ENCODE measurements around the gene TRDN. TPM values are rescaled to one million over a fixed set of nuclear protein-coding genes. Genes with fewer than 3 reads are reported as not detected.

Gene TRDN
- total RNA-seq, 1 donor from 2014 or later, result not detected

- no peak for DNase-seq (ENCODE audit: low spot score)
- no peaks in the 10 kb centered on the region for H3K4me1 Mint-ChIP-seq (ENCODE audit: low read depth)
- no peaks in the 10 kb centered on the region for H3K27me3 Mint-ChIP-seq (ENCODE audit: insufficient read depth)
- intact Hi-C loops (cut with micrococcal nuclease), result no loop called here
- no peak overlapping the region for H3K27ac Mint-ChIP-seq
- H3K9me3 Mint-ChIP-seq, result no peaks in the 10 kb centered on the region
- H3K4me3 Mint-ChIP-seq, result no peak overlapping the region
- no peaks in the 10 kb centered on the region for H3K36me3 Mint-ChIP-seq (ENCODE audit: low read depth)
Observed at GRCh38 chr6:123447315-123447937, 189.3 kb downstream of the TRDN start.

DNA sequence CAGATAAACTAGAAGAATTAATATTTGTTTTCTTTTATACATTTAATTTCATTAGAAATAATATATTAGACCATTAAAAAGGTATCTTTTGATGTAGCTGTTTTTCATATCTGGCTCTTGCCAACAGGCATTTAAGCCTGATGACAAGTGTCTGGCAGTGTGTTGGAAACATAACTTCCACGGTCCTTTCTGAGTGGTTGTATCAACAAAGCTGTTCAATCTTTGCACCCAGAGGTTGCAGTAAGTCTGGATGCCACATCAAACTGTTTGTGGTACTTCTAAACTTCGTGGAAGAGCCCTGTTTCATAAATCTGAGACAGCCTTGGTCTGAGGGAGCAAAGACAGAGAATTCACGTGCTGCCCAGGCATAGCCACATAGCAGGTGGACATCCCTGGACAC, 197.4 kb downstream of the TRDN start:
- no peaks in the 10 kb centered on the region for H3K36me3 Mint-ChIP-seq (ENCODE audit: low read depth)
- no peak overlapping the region for H3K27ac Mint-ChIP-seq

DNA sequence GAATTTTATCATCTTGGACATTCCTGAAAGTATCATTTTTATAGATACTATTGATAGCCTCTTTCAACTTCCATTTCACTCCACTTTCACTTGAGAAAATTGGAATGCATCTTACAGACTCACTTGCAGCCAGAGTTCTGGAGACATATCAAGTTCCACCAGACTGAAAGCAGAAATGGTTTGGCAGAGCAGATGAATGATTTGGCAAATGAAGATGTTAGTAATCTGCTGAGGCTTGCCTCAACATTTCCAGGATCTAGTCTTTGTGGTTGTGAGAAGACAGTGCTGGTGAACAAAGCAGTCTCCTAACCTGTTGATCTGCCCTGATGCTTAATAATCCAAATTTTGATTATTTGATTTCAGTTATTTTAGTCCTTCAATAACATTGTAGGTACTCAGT, 202.6 kb downstream of the TRDN start:
- no peaks in the 10 kb centered on the region for H3K4me1 Mint-ChIP-seq (ENCODE audit: low read depth)
- intact Hi-C loops (cut with micrococcal nuclease), result no loop called here
- no peak for DNase-seq (ENCODE audit: low spot score)
- H3K27me3 Mint-ChIP-seq (ENCODE audit: insufficient read depth), result no peaks in the 10 kb centered on the region
- H3K27ac Mint-ChIP-seq, result no peak overlapping the region
- H3K4me3 Mint-ChIP-seq, result no peak overlapping the region
- no peaks in the 10 kb centered on the region for H3K36me3 Mint-ChIP-seq (ENCODE audit: low read depth)
- H3K9me3 Mint-ChIP-seq, result no peaks in the 10 kb centered on the region

More for the DNA sequence above, 197.4 kb downstream of the TRDN start:
- intact Hi-C loops (cut with micrococcal nuclease), result no loop called here
- no peaks in the 10 kb centered on the region for H3K4me1 Mint-ChIP-seq (ENCODE audit: low read depth)
- no peak overlapping the region for H3K4me3 Mint-ChIP-seq
- no peaks in the 10 kb centered on the region for H3K27me3 Mint-ChIP-seq (ENCODE audit: insufficient read depth)
- no peaks in the 10 kb centered on the region for H3K9me3 Mint-ChIP-seq
- no peak for DNase-seq (ENCODE audit: low spot score)

GRCh38 chr6:123430970-123431369, 205.8 kb downstream of the TRDN start:
- DNase-seq (ENCODE audit: low spot score), result no peak
- Mint-ChIP-seq H3K27me3 (ENCODE audit: insufficient read depth) (no peaks in the 10 kb centered on the region), H3K27ac (no peak overlapping the region), H3K4me3 (no peak overlapping the region), H3K4me1 (ENCODE audit: low read depth) (no peaks in the 10 kb centered on the region), H3K9me3 (no peaks in the 10 kb centered on the region), H3K36me3 (ENCODE audit: low read depth) (no peaks in the 10 kb centered on the region)
- intact Hi-C loops (cut with micrococcal nuclease), result no loop called here

DNA sequence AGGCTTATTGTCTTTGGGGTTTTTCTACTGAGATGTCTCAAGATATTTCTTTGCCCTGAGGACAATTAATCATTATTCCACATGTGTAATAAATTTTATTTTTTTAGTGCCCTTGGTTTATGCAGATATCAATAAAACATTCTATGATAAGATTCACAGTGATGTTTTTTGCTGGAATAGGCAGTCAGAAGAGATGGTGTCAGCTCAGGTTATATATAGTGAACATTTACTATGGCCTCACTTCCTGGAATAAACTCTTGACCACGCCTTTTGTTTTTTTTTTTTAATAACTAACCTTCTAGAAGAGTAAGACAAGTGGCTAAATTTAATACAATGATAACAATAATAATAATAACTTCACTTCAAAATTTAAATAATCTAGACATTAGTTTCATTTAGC, 209.7 kb downstream of the TRDN start:
- intact Hi-C loops (cut with micrococcal nuclease), result no loop called here
- no peaks in the 10 kb centered on the region for H3K9me3 Mint-ChIP-seq
- H3K27ac Mint-ChIP-seq, result no peak overlapping the region
- no peak overlapping the region for H3K4me3 Mint-ChIP-seq
- H3K27me3 Mint-ChIP-seq (ENCODE audit: insufficient read depth), result no peaks in the 10 kb centered on the region
- H3K36me3 Mint-ChIP-seq (ENCODE audit: low read depth), result no peaks in the 10 kb centered on the region
- DNase-seq (ENCODE audit: low spot score), result no peak
- no peaks in the 10 kb centered on the region for H3K4me1 Mint-ChIP-seq (ENCODE audit: low read depth)

DNA sequence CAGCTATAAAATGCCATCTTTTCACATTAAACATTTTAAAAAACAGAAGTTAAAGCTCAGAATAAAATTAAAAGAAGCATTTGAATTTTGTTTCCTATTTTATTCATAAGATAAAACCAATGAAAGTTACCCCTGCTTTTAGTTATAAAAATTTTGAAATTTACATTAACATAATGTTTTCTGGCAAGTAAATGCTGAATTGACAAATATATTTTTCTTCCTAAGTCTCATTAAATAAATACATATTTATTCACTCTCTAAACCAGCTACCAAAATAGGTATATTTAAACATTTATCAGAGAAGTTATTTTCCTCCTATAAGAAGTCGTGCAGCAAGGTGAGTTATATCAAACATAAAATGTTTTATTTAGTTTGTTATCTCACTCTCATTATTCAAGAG, 213.6 kb downstream of the TRDN start:
- no peaks in the 10 kb centered on the region for H3K36me3 Mint-ChIP-seq (ENCODE audit: low read depth)
- no peaks in the 10 kb centered on the region for H3K27me3 Mint-ChIP-seq (ENCODE audit: insufficient read depth)
- H3K4me1 Mint-ChIP-seq (ENCODE audit: low read depth), result no peaks in the 10 kb centered on the region
- no peak overlapping the region for H3K27ac Mint-ChIP-seq
- no peaks in the 10 kb centered on the region for H3K9me3 Mint-ChIP-seq
- intact Hi-C loops (cut with micrococcal nuclease), result no loop called here
- no peak overlapping the region for H3K4me3 Mint-ChIP-seq
- no peak for DNase-seq (ENCODE audit: low spot score)

DNA sequence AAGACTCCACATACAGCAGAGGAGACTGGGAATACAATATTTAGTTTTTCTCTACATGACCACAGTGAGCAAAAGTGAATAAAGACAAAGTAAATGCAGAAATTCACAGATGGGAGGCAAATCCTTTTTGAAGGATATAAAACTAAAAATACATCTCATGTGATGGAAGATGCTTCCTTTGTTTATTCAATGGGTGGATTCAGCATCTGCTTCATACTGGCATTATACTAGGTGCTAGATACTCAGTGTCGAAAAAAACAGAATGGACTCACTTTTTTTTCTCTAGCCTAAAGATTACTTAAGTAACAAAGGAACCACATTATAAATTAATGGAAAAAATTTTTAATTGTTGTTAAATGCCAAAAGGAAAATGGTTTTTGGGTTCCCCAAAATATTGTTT, 216.2 kb downstream of the TRDN start:
- H3K4me3 Mint-ChIP-seq, result no peak overlapping the region
- no peaks in the 10 kb centered on the region for H3K27me3 Mint-ChIP-seq (ENCODE audit: insufficient read depth)
- no peaks in the 10 kb centered on the region for H3K9me3 Mint-ChIP-seq
- no peaks in the 10 kb centered on the region for H3K36me3 Mint-ChIP-seq (ENCODE audit: low read depth)
- no peak for DNase-seq (ENCODE audit: low spot score)
- intact Hi-C loops (cut with micrococcal nuclease), result no loop called here
- no peak overlapping the region for H3K27ac Mint-ChIP-seq
- no peaks in the 10 kb centered on the region for H3K4me1 Mint-ChIP-seq (ENCODE audit: low read depth)

- no peaks in the 10 kb centered on the region for H3K36me3 Mint-ChIP-seq (ENCODE audit: low read depth)
- intact Hi-C loops (cut with micrococcal nuclease), result no loop called here
- H3K9me3 Mint-ChIP-seq, result no peaks in the 10 kb centered on the region
- no peak for DNase-seq (ENCODE audit: low spot score)
- H3K27me3 Mint-ChIP-seq (ENCODE audit: insufficient read depth), result no peaks in the 10 kb centered on the region
- H3K4me3 Mint-ChIP-seq, result no peak overlapping the region
- no peaks in the 10 kb centered on the region for H3K4me1 Mint-ChIP-seq (ENCODE audit: low read depth)
- no peak overlapping the region for H3K27ac Mint-ChIP-seq
Observed at GRCh38 chr6:123418071-123418470, 218.7 kb downstream of the TRDN start.

DNA sequence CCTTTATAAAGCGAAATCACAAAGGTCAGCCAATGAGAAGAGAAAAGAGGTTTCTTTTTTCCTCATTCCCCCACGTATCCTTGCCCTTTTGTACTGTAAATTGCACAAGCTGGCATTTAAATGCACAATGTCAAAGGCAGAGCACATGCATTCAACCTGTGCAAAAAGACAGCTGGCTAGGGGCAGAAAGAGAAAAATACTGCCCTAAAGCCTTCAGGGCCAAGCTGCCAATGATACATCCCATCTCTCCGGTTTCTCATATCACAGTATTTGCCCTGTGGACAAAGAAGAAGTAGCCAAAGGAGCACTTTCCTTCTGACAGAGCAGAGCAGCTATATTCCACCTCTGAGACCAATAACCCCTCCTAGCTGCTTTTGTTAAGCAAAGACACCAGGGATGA, 219.2 kb downstream of the TRDN start:
- Mint-ChIP-seq H3K27me3 (ENCODE audit: insufficient read depth) (no peaks in the 10 kb centered on the region), H3K27ac (no peak overlapping the region), H3K4me1 (ENCODE audit: low read depth) (no peaks in the 10 kb centered on the region), H3K4me3 (no peak overlapping the region), H3K36me3 (ENCODE audit: low read depth) (no peaks in the 10 kb centered on the region), H3K9me3 (no peaks in the 10 kb centered on the region)
- intact Hi-C loops (cut with micrococcal nuclease), result no loop called here
- no peak for DNase-seq (ENCODE audit: low spot score)

DNA sequence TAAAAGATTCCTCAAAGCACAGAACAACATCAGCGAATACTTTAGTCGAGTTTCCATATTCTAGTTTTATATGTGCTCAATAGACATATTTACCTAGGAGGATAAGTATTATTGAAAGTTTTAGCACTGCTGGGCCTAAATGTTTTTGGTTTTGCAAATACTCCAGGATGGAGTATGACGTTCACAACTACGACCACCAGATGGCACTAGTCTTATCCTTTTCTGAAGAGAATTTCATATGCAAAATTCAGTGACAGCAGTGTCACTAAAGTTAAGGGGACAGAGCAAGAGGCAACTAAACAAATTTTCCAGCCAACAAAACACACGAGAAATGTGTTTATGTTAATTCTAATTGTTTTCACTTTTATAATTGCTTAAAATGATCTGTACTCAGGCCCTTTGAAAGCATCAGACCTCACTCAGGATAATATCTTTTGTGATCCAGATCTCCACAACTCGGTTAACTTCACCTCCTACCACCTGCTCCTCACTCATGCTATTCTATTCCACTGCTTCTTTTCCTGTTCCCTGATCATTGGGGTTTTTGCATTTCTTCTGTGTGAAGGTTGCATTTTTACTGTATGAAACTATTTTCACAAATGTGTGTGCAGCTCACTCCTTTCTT, 220.8 kb downstream of the TRDN start:
- H3K4me1 Mint-ChIP-seq (ENCODE audit: low read depth), result no peaks in the 10 kb centered on the region
- no peak overlapping the region for H3K27ac Mint-ChIP-seq
- H3K27me3 Mint-ChIP-seq (ENCODE audit: insufficient read depth), result no peaks in the 10 kb centered on the region
- no peaks in the 10 kb centered on the region for H3K36me3 Mint-ChIP-seq (ENCODE audit: low read depth)
- no peaks in the 10 kb centered on the region for H3K9me3 Mint-ChIP-seq
- intact Hi-C loops (cut with micrococcal nuclease), result no loop called here
- H3K4me3 Mint-ChIP-seq, result no peak overlapping the region
- DNase-seq (ENCODE audit: low spot score), result peak; percentile 4

- Mint-ChIP-seq H3K27me3 (ENCODE audit: insufficient read depth) (no peaks in the 10 kb centered on the region), H3K27ac (no peak overlapping the region), H3K9me3 (no peaks in the 10 kb centered on the region), H3K4me3 (no peak overlapping the region), H3K4me1 (ENCODE audit: low read depth) (no peaks in the 10 kb centered on the region), H3K36me3 (ENCODE audit: low read depth) (no peaks in the 10 kb centered on the region)
- no peak for DNase-seq (ENCODE audit: low spot score)
- intact Hi-C loops (cut with micrococcal nuclease), result no loop called here
Observed at GRCh38 chr6:123404975-123405374, 231.8 kb downstream of the TRDN start.

DNA sequence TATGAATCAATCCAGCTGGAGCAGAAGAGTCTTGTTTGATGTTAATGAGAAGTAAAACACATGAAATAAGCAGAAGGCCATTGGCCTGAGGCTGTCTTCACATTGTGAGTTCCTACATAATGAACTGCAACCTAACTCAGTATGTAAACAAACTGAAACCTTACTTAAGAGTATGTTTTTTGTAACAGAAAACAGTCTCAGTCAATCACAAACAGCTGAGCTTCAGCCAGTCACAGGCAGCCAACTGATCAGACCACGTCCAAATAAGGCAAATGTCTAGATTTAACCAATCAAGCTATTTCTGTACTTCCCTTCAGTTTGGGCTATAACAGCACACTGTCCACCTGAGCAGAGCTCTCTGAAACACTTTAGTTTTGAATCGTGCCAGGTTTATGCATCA, 234.7 kb downstream of the TRDN start:
- H3K27me3 Mint-ChIP-seq (ENCODE audit: insufficient read depth), result no peaks in the 10 kb centered on the region
- no peaks in the 10 kb centered on the region for H3K9me3 Mint-ChIP-seq
- no peak overlapping the region for H3K27ac Mint-ChIP-seq
- no peak overlapping the region for H3K4me3 Mint-ChIP-seq
- no peaks in the 10 kb centered on the region for H3K4me1 Mint-ChIP-seq (ENCODE audit: low read depth)
- no peaks in the 10 kb centered on the region for H3K36me3 Mint-ChIP-seq (ENCODE audit: low read depth)
- DNase-seq (ENCODE audit: low spot score), result no peak
- intact Hi-C loops (cut with micrococcal nuclease), result no loop called here

- Mint-ChIP-seq H3K27ac (no peak overlapping the region), H3K27me3 (ENCODE audit: insufficient read depth) (no peaks in the 10 kb centered on the region), H3K36me3 (ENCODE audit: low read depth) (no peaks in the 10 kb centered on the region), H3K9me3 (no peaks in the 10 kb centered on the region), H3K4me3 (no peak overlapping the region), H3K4me1 (ENCODE audit: low read depth) (no peaks in the 10 kb centered on the region)
- DNase-seq (ENCODE audit: low spot score), result no peak
- intact Hi-C loops (cut with micrococcal nuclease), result no loop called here
Observed at GRCh38 chr6:123398072-123398471, 238.7 kb downstream of the TRDN start.

DNA sequence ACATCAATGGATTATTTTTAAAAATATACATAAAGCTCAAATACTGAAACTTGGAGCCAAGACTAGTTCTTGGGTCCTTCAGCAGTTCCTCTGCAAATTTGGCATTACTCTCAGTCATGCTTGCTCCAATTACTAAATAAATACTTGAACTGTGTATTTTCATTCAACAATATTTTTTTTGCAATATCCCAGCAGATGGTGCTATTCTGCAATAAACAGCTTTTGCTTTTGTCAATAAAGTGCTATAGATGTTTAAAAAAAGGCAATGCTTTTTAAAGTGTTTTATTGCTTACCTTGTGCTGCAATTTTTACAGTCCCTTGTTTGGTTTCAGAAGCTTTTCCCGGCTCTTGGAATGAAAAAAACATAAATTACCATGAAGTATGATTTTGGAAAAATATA, 243.4 kb downstream of the TRDN start:
- Mint-ChIP-seq H3K4me3 (no peak overlapping the region), H3K27ac (no peak overlapping the region), H3K9me3 (no peaks in the 10 kb centered on the region), H3K27me3 (ENCODE audit: insufficient read depth) (no peaks in the 10 kb centered on the region), H3K36me3 (ENCODE audit: low read depth) (no peaks in the 10 kb centered on the region), H3K4me1 (ENCODE audit: low read depth) (no peaks in the 10 kb centered on the region)
- intact Hi-C loops (cut with micrococcal nuclease), result no loop called here
- no peak for DNase-seq (ENCODE audit: low spot score)

Measured in activated T-helper 1 cell treated with anti-CD3 and anti-CD28 coated beads, Interleukin-12 subunit alpha, Interleukin-12 subunit beta, Interleukin-2, Interleukin-4 antibody, amounts not matched to agents 30 ng/mL and 10 ng/mL and 1 ng/mL, durations not matched to agents 14 hours and 24 hours and 36 hours (primary cell).